GM18519 (cell line): Measurements from ENCODE around the gene CPSF7.
"Not testable (repeated sequence)": the region's sequence is repeated elsewhere in the genome, so short reads cannot be mapped to it uniquely, and the experiment has no call there.

Experiments
- ATAC-seq: cut with Tn5 transposase; IDR thresholded peaks from one replicate; pipeline ENCODE4 v1.9.1; 2021; ENCODE audit warnings: mild to moderate bottlenecking, moderate library complexity; ENCODE audit not compliant: unreplicated experiment, low FRiP score

The CPSF7 gene

DNA sequence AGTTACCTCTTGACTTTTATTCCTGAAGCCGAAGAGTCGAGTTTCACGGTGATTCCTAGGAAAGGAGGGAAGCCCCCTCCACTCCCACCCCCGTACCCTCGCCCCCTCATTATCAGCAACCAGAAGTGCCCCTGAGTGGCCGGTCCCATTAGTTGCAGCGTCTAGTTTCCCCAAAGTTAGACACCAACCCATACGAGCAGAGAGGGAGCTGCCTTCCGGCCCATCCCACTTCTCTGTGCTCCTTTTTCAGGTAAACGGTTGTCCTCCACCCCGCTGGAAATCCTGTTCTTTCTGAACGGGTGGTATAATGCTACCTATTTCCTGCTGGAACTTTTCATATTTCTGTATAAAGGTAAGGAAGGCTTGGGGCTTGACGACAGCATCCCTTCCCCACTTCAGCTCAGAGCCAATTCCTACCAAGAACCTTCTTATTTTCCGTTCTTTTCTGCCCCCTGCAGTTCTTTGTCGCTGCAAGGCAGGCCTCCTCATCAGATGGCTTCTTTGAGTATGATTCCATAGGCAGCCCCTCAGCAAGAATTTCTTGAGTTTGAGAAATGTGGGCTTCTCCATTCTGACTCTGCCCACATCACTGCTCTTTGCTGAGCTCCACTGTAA lies 36.7 kb downstream of the CPSF7 start:
- no peak for ATAC-seq

DNA sequence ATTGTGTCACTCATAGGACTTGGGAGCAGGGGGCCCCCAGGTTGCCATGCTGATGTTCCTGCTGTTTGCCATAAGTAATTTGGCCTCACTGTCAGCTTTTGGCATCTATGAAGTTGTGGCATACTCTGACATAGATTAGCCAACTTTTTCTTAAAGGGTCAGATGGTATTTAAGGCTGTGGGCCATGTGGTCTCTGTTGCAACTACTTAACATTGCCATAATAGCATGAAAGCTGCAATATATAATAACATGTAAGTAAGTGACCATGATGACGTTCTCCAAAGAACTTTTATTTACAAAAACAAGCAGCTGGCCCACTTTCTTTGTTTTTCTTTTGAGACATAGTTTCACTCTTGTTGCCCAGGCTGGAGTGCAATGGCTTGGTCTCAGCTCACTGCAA lies 39.6 kb downstream of the CPSF7 start:
- ATAC-seq = no peak

GRCh38 chr11:61384271-61385242 lies 45.2 kb downstream of the CPSF7 start:
- no peak for ATAC-seq

DNA sequence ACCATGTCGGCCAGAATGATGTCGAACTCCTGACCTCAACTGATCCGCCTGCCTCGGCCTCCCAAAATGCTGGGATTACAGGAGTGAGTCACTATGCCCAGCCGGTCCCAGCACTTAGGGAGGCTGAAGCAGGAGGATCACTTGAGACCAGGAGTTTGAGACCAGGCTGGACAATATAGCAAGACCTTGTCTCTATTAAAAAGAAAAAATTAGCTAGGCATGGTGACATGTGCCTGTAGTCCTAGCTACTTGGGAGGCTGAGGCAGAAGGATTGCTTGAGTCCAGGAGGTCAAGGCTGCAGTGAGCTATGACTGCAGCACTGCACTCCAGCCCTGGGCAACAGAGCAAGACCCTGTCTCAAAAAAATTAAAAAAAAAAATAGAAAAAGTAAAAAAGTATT lies 45.9 kb downstream of the CPSF7 start:
- ATAC-seq = not testable (repeated sequence)

DNA sequence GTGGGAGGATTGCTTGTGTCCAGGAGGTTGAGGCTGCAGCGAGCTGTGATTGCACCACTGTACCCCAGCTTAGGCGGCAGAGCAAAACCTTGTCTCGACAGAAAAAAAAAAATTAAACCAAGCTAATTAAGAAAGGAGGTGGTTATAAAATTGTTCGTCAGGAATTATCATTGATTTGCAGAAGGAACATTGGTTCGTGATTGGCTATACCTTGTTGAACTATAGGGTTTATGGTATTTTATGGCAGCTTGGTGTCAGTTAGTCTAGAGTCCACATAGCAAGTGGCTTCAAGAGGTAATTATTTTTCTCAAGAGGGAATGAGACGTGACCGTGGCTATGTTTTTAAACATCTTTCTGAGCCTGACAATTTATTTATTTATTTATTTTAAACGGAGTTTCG lies 48.9 kb downstream of the CPSF7 start:
- no peak for ATAC-seq

GRCh38 chr11:61378713-61379313 lies 51.0 kb downstream of the CPSF7 start:
- ATAC-seq = no peak

- no peak for ATAC-seq
Measured at GRCh38 chr11:61377461-61378160, 52.2 kb downstream of the CPSF7 start.

DNA sequence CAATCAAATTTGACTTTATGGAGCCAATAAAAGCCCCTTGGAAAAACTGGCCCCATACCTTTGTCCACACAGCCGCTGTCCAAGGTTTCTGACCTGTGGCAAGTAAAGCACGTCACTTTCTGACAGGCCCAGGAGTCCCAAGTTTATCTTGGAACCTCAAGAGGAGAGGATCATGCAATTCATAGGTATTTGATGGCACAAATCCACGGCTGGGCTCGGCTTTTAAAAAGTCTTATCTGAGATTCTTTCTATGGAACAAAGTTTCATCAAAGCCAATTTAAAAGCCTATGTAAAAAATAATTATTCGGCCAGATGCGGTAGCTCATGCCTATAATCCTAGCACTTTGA lies 54.0 kb downstream of the CPSF7 start:
- ATAC-seq = no peak

DNA sequence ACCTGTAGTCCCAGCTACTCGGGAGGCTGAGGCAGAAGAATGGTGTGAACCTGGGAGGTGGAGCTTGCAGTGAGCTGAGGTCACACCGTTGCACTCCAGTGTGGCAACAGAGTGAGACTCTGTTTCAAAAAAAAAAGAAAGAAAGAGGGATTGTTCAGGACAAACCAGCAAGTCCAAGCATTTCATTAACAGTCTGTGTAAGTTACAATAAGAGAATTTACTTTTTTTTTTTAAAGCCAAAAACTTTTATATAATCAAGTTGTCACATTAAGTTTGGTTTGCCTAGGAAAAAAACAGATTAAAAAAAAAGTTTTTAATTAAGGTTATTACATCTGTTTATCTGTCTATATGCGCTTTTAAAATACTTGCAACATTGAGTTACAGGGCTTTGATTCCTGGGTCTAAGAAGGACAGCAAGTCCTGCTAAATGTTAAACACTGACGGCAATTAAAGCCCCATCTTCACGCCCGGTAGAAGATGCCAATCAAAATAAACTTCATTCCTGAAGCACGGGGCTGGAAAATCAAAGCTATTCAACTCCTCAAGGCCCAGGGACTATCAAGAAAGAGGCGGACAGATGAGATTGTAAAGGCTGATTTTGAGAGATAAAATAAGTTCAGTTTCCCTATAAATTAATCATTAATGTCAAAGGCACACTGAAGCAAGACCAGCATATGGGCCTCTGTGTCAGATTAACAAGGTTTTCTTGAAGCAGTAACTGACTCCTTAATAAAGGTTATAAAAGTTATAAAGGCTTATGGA lies 56.9 kb downstream of the CPSF7 start:
- no peak for ATAC-seq

DNA sequence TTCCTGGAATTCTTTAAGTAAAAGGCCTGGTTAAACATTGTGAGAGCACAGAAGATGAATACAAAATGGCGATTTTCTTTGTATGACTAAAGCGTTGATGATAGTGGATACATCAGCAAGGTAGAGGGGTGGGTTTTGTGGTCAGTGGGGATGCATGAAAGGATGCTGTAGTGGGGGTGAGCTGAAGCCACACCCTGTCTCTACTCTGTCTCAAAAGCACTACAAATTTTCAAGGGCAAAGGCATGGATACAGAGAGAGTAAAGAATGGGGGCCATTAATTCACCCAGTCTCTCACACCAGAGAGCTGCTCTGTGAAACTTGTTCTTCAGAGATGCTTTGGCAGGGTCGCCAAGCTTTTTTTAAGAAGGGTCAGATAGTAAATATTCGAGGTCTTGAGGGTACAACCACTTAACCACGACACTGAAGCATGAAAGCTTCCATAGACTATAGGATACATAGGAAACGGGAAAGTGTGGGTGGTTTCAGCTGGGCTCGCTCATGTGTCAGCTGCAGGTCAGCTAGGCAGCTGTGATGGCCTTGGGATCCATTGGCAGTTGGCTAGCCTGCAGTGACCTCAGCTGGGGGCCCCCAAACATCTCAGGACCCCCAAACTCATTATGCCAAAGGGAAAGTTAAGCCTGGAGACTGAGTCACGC lies 59.3 kb downstream of the CPSF7 start:
- no peak for ATAC-seq

GRCh38 chr11:61369372-61370348 lies 60.1 kb downstream of the CPSF7 start:
- ATAC-seq = no peak

- no peak for ATAC-seq
Measured at GRCh38 chr11:61368646-61369045, 61.1 kb downstream of the CPSF7 start.

- ATAC-seq = no peak
Measured at GRCh38 chr11:61367406-61367805, 62.4 kb downstream of the CPSF7 start.

GRCh38 chr11:61364012-61364675 lies 65.6 kb downstream of the CPSF7 start:
- no peak for ATAC-seq

GRCh38 chr11:61362542-61362875 lies 67.3 kb downstream of the CPSF7 start:
- ATAC-seq = no peak

- ATAC-seq = peak; percentile 76
Measured at GRCh38 chr11:61361741-61362541, 67.8 kb downstream of the CPSF7 start, which contains the start of the genes CYB561A3 and TMEM138. Gene CYB561A3 (minus strand): TSS chr11:61361882. CDS start chr11:61356713, 5,169 bp downstream. Gene TMEM138 (plus strand): TSS chr11:61362374. CDS start chr11:61364391, 2,017 bp downstream.

DNA sequence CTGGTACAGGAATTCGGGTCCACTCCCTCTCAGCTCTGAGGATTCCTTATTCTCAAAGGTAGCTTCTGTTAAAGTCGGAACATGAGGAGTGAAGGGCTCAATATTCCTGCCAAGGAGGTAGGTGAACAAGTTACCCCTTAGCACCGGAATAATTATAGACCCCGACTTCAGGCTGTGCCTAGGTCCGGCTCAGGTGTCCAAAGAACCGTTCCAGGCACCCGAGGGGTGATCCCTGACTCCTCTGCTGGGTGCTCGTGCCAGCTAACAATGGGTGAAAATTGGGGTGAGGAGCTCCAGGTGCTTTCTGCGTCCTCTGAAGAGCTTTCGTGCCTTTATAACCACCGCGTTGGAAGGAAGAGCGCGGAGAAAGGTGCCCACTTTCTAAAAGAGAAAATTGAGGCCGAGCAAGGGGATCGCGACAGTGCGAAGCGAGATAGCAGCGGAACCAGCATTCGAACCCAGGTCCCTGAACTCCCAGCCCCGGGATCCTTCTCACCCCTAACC lies 68.5 kb downstream of the CPSF7 start:
- ATAC-seq = no peak
